Gastrocnemius medialis (tissue), 4 donors: ENCODE results near the gene CYP8B1. TPM values are rescaled to one million over a fixed set of nuclear protein-coding genes. Genes with fewer than 3 reads are reported as not detected.

ENCODE experiments used
- ATAC-seq, 2 donors: fragments of 150-250 bp; one replicate each; pipeline ENCODE4 v1.9.1; 2016
- DNase-seq, 2 donors: peaks; one replicate each; pipeline ENCODE4 v3.0.0-alpha.2; 2019
- H3K27ac ChIP-seq, 4 donors: fragments of 200-600 bp; sonication (generic); 1 replicate in 1 of 4; 2 replicates in 3 of 4; pipeline ENCODE4 v1.5.1; 2016 to 2018; ENCODE audit warnings: mild to moderate bottlenecking in 2 of 4, moderate library complexity in 1 of 4
- H3K27me3 ChIP-seq, 3 donors: fragments of 200-600 bp; sonication (generic) in 2 of 3; 1 replicate in 1 of 3; 2 replicates in 2 of 3; pipeline versions ENCODE4 v1.5.1 to v1.6.0; 2016 to 2019; ENCODE audit warnings: mild to moderate bottlenecking in 1 of 3, moderate library complexity in 1 of 3
- H3K36me3 ChIP-seq, 2 donors: fragments of 200-600 bp; sonication (generic) in 1 of 2; one replicate each; pipeline ENCODE4 v1.5.1; 2017 to 2018
- H3K4me1 ChIP-seq, 2 donors: fragments of 200-600 bp; sonication (generic) in 1 of 2; one replicate each; pipeline ENCODE4 v1.5.1; 2016 to 2017; ENCODE audit warnings: mild to moderate bottlenecking in 2 of 2
- H3K4me3 ChIP-seq, 4 donors: fragments of 200-600 bp; sonication (generic) in 3 of 4; 1 replicate in 1 of 4; 2 replicates in 3 of 4; pipeline ENCODE4 v1.5.1; 2016 to 2019; ENCODE audit warnings: mild to moderate bottlenecking in 2 of 4
- H3K9me3 ChIP-seq, 3 donors: fragments of 200-600 bp; sonication (generic) in 2 of 3; 1 replicate in 1 of 3; 2 replicates in 2 of 3; pipeline ENCODE4 v1.5.1; 2016 to 2019
- CTCF ChIP-seq, 5 experiments: fragments of 450-650 bp in 3 of 5; fragments of 200-600 bp in 2 of 5; sonication (generic) in 2 of 5; IDR thresholded peaks in 4 of 5; conservative IDR thresholded peaks in 1 of 5; 1 replicate in 4 of 5; 2 replicates in 1 of 5; pipeline ENCODE4 v1.5.1; 2016 to 2019; ENCODE audit warnings: antibody characterized with exemption in 5 of 5, mild to moderate bottlenecking in 3 of 5, moderate library complexity in 3 of 5
- POLR2A ChIP-seq, 2 donors: fragments of 450-650 bp; IDR thresholded peaks; one replicate each; pipeline ENCODE4 v1.6.1; 2017; ENCODE audit warnings: antibody characterized with exemption in 2 of 2, mild to moderate bottlenecking in 2 of 2, moderate library complexity in 2 of 2
- in situ Hi-C, 4 donors: fragments of 200-750 bp; cut with MboI; loops; one replicate each; pipeline versions ENCODE4 v1.15.0 to v1.8.0; 2017; ENCODE audit warnings: low sequenced_read_pairs in 4 of 4
- intact Hi-C: fragments of 100-400 bp; cut with DNase I; formaldehyde crosslinking; loops from one replicate; pipeline ENCODE4 v1.15.1; 2023; ENCODE audit warnings: low total_unique reads
- total RNA-seq, 4 donors: library from RNA; depleted of rRNA; stranded (reverse); fragments of >200 nt; gene quantifications; one replicate each; pipeline versions ENCODE4 v1.1.0 to v1.2.3, GENCODE V29; 2016

CYP8B1 gene
- total RNA-seq, 4 donors from 2014 or later: 0.62 to 0.93 TPM; not detected in 2

- TF ChIP-seq CTCF (IDR thresholded peaks at IDR 0.05 in 4 of 5, conservative IDR thresholded peaks at IDR 0.05 in 1 of 5) (no peak), POLR2A (IDR thresholded peaks at IDR 0.05) (no peak)
- in situ Hi-C loops: no loop called here
- Histone ChIP-seq H3K27ac (no peak overlapping the region), H3K4me3 (no peak overlapping the region), H3K4me1 (peaks cover 12 to 21% of the 10 kb centered on the region in 2 donors), H3K27me3 (no peaks in the 10 kb centered on the region), H3K36me3 (no peaks in the 10 kb centered on the region), H3K9me3 (no peaks in the 10 kb centered on the region)
- intact Hi-C loops: no loop called here
- ATAC-seq (no peak), DNase-seq (no peak)
These were observed 20.5 kb downstream of the CYP8B1 start for GRCh38 chr3:42855219-42855546.

- peak in 1 of 2 donors; percentile 20 for DNase-seq
- Histone ChIP-seq H3K27me3 (no peaks in the 10 kb centered on the region), H3K36me3 (no peaks in the 10 kb centered on the region), H3K4me3 (no peak overlapping the region), H3K9me3 (no peaks in the 10 kb centered on the region), H3K4me1 (peaks cover 12 to 27% of the 10 kb centered on the region in 2 donors), H3K27ac (peak overlapping the region in 3 of 4 donors; percentile 1 to 47 (median 13))
- peak; percentile 38 to 77 for ATAC-seq
- in situ Hi-C loops (no loop called here), intact Hi-C loops (no loop called here)
- TF ChIP-seq POLR2A (IDR thresholded peaks at IDR 0.05) (no peak), CTCF (IDR thresholded peaks at IDR 0.05 in 4 of 5, conservative IDR thresholded peaks at IDR 0.05 in 1 of 5) (no peak)
These were observed 21.9 kb downstream of the CYP8B1 start for GRCh38 chr3:42853739-42854302.

- Histone ChIP-seq H3K27me3 (no peaks in the 10 kb centered on the region), H3K9me3 (no peaks in the 10 kb centered on the region), H3K36me3 (no peaks in the 10 kb centered on the region), H3K4me1 (peaks cover 12 to 30% of the 10 kb centered on the region in 2 donors), H3K4me3 (no peak overlapping the region), H3K27ac (peak overlapping the region in 2 of 4 donors; percentile 36 to 47)
- ATAC-seq: no peak
- DNase-seq: no peak
- no peak for TF ChIP-seq CTCF (IDR thresholded peaks at IDR 0.05 in 4 of 5, conservative IDR thresholded peaks at IDR 0.05 in 1 of 5)
- no peak for TF ChIP-seq POLR2A (IDR thresholded peaks at IDR 0.05)
- intact Hi-C loops: no loop called here
- in situ Hi-C loops: no loop called here
These were observed 22.6 kb downstream of the CYP8B1 start for GRCh38 chr3:42853056-42853455.

- peak overlapping the region in 3 of 4 donors; percentile 14 to 47 (median 36) for H3K27ac ChIP-seq
- ATAC-seq (peak; percentile 48 to 57), DNase-seq (peak; percentile 29 to 37)
- no peak for TF ChIP-seq POLR2A (IDR thresholded peaks at IDR 0.05)
- no peak for TF ChIP-seq CTCF (IDR thresholded peaks at IDR 0.05 in 4 of 5, conservative IDR thresholded peaks at IDR 0.05 in 1 of 5)
- H3K27me3 ChIP-seq: no peaks in the 10 kb centered on the region
- intact Hi-C loops: no loop called here
- peaks cover 12 to 30% of the 10 kb centered on the region in 2 donors for H3K4me1 ChIP-seq
- no peaks in the 10 kb centered on the region for H3K36me3 ChIP-seq
- in situ Hi-C loops: no loop called here
- H3K4me3 ChIP-seq: no peak overlapping the region
- no peaks in the 10 kb centered on the region for H3K9me3 ChIP-seq
These were observed 23.2 kb downstream of the CYP8B1 start for GRCh38 chr3:42852441-42852840.
